ENCODE results near the gene CPA5.

CPA5 gene

GRCh38 chr7:130398526-130399090 lies 54.0 kb downstream of the CPA5 start:
- peak in 1 of 3 experiments; percentile 26 for DNase-seq

GRCh38 chr7:130400120-130400572 lies 55.5 kb downstream of the CPA5 start:
- no peak for DNase-seq

- no peak for DNase-seq
These were observed 56.5 kb downstream of the CPA5 start for GRCh38 chr7:130401101-130401500.

- no peak for DNase-seq
These were observed 57.0 kb downstream of the CPA5 start for GRCh38 chr7:130401578-130401977.

GRCh38 chr7:130405003-130405402 lies 60.4 kb downstream of the CPA5 start:
- DNase-seq: no peak

- DNase-seq: peak; percentile 49 to 99 (median 78)
These were observed 64.6 kb downstream of the CPA5 start for GRCh38 chr7:130409067-130409711.

- DNase-seq: no peak
These were observed 65.1 kb downstream of the CPA5 start for GRCh38 chr7:130409712-130410072.

- peak; percentile 17 to 73 (median 34) for DNase-seq
These were observed 66.4 kb downstream of the CPA5 start for GRCh38 chr7:130410868-130411541.

GRCh38 chr7:130413201-130413600 lies 68.6 kb downstream of the CPA5 start:
- DNase-seq: no peak

- no peak for DNase-seq
These were observed 70.4 kb downstream of the CPA5 start for GRCh38 chr7:130415006-130415405.

GRCh38 chr7:130417213-130417612 lies 72.6 kb downstream of the CPA5 start:
- no peak for DNase-seq

GRCh38 chr7:130418306-130418705 lies 73.7 kb downstream of the CPA5 start:
- no peak for DNase-seq
